Thyroid gland (tissue), 4 donors: ENCODE measurements around the gene KBTBD2. TPM values are rescaled to one million over a fixed set of nuclear protein-coding genes. Genes with fewer than 3 reads are reported as not detected.

Experiments
- DNase-seq, 2 donors: peaks; one replicate each; pipeline ENCODE4 v3.0.0-alpha.2; 2019
- H3K27ac ChIP-seq, 3 donors: fragments of 200-600 bp; sonication (generic); 1 replicate in 2 of 3; 2 replicates in 1 of 3; pipeline ENCODE4 v1.5.1; 2016 to 2019; ENCODE audit warnings: mild to moderate bottlenecking in 1 of 3, moderate library complexity in 1 of 3
- H3K27me3 ChIP-seq: fragments of 200-600 bp; sonication (generic); one replicate; pipeline ENCODE4 v1.5.1; 2019
- H3K36me3 ChIP-seq, 2 donors: fragments of 200-600 bp; sonication (generic); one replicate each; pipeline ENCODE4 v1.5.1; 2016 to 2019
- H3K4me1 ChIP-seq, 2 donors: fragments of 200-600 bp; sonication (generic); one replicate each; pipeline ENCODE4 v1.5.1; 2017 to 2019
- H3K4me3 ChIP-seq, 3 donors: fragments of 200-600 bp; sonication (generic); replicated peaks in 1 of 3; 1 replicate in 2 of 3; 2 replicates in 1 of 3; pipeline ENCODE4 v1.5.1; 2016; ENCODE audit warnings: mild to moderate bottlenecking in 1 of 3
- H3K9me3 ChIP-seq: fragments of 200-600 bp; sonication (generic); one replicate; pipeline ENCODE4 v1.5.1; 2017
- POLR2A ChIP-seq, 2 donors: fragments of 450-650 bp; IDR thresholded peaks; one replicate each; pipeline ENCODE4 v1.6.1; 2017; ENCODE audit warnings: antibody characterized with exemption in 2 of 2, mild to moderate bottlenecking in 2 of 2, moderate library complexity in 1 of 2
- WGBS, 2 donors: methylation state at CpG; one replicate each; pipeline ENCODE4 v1.1.5; 2017; 5-methylcytosine and 5-hydroxymethylcytosine counted together
- intact Hi-C: fragments of 100-400 bp; cut with DNase I; formaldehyde crosslinking; loops from one replicate; pipeline ENCODE4 v1.15.1; 2023
- total RNA-seq, 4 donors: library from RNA; depleted of rRNA; stranded (reverse); fragments of >200 nt; gene quantifications; one replicate each; pipeline ENCODE4 v1.2.3, GENCODE V29; 2016
- TF ChIP-seq, protein P1 (sequence below), 6 experiments: fragments of 200-600 bp in 3 of 6; fragments of 450-650 bp in 3 of 6; sonication (generic) in 3 of 6; IDR thresholded peaks; one replicate each; pipeline ENCODE4 v1.5.1; 2016 to 2019; ENCODE audit warnings: antibody characterized with exemption in 6 of 6, mild to moderate bottlenecking in 2 of 6, inconsistent platforms in 1 of 6, moderate library complexity in 1 of 6

The KBTBD2 gene
- total RNA-seq, 4 donors from 2014 or later: 35.1 to 49.8 (median 42.5) TPM

DNA sequence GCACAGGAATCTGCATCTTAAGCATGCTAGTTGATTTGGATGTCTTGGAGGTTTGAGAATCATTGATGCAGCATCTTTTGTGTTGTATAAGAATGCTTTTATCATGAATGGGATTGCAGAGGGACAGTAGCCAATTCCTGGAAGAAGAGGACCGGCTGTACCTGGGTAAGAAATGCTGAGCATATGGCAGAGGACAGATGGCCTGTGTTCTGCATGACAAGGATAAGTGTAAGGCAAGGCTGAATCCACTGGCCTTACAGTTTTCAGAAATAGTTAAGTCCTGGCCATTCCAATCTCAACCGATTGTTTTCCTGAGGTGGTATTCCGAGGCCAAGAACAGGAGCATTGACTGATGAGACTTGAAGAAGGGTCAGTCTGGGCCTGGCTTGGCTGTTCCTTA, 24.4 kb upstream of the KBTBD2 start:
- H3K36me3 ChIP-seq: peaks cover 0 to 15% of the 10 kb centered on the region in 2 donors
- no peak for TF ChIP-seq POLR2A (IDR thresholded peaks at IDR 0.05)
- TF ChIP-seq, protein P1, sequence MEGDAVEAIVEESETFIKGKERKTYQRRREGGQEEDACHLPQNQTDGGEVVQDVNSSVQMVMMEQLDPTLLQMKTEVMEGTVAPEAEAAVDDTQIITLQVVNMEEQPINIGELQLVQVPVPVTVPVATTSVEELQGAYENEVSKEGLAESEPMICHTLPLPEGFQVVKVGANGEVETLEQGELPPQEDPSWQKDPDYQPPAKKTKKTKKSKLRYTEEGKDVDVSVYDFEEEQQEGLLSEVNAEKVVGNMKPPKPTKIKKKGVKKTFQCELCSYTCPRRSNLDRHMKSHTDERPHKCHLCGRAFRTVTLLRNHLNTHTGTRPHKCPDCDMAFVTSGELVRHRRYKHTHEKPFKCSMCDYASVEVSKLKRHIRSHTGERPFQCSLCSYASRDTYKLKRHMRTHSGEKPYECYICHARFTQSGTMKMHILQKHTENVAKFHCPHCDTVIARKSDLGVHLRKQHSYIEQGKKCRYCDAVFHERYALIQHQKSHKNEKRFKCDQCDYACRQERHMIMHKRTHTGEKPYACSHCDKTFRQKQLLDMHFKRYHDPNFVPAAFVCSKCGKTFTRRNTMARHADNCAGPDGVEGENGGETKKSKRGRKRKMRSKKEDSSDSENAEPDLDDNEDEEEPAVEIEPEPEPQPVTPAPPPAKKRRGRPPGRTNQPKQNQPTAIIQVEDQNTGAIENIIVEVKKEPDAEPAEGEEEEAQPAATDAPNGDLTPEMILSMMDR (IDR thresholded peaks at IDR 0.05): no peak
- 90 to 94% methylated on average over 3 of the region's 3 CpGs for WGBS, 2 donors
- DNase-seq: no peak
- H3K4me1 ChIP-seq: no peaks in the 10 kb centered on the region
- no peak overlapping the region for H3K27ac ChIP-seq
- H3K9me3 ChIP-seq: no peaks in the 10 kb centered on the region
- intact Hi-C loops: no loop called here
- H3K27me3 ChIP-seq: no peaks in the 10 kb centered on the region
- H3K4me3 ChIP-seq: no peak overlapping the region

DNA sequence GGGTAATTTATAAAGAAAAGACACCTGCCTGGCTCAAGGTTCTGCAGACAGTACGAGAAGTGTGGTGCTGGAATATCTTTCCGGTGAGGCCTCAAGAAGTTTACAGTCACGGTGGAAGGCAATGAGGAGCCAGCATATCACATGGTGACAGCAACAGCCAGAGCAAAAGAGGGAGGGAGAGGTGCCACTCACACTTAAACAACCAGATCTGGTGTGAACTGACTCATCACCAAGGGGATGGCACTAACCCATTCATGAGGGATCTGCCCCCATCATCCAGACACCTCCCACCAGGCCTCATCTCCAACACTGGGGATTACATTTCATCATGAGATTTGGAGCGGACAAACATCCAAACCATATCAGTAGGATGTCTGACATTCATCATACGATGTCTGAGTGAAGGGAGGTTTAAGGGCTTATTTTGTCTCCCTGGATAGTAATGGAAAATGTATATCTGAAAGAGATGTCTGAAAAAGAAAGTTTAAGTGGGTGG, 23.5 kb upstream of the KBTBD2 start:
- H3K27ac ChIP-seq: no peak overlapping the region
- 97 to 98% methylated on average over 5 of the region's 5 CpGs for WGBS, 2 donors
- H3K36me3 ChIP-seq: peaks cover 0 to 15% of the 10 kb centered on the region in 2 donors
- no peak overlapping the region for H3K4me3 ChIP-seq
- no peaks in the 10 kb centered on the region for H3K4me1 ChIP-seq
- no peak for DNase-seq
- no peaks in the 10 kb centered on the region for H3K9me3 ChIP-seq
- intact Hi-C loops: no loop called here
- H3K27me3 ChIP-seq: no peaks in the 10 kb centered on the region
- TF ChIP-seq POLR2A (IDR thresholded peaks at IDR 0.05): no peak
- TF ChIP-seq, protein P1 (IDR thresholded peaks at IDR 0.05): no peak

DNA sequence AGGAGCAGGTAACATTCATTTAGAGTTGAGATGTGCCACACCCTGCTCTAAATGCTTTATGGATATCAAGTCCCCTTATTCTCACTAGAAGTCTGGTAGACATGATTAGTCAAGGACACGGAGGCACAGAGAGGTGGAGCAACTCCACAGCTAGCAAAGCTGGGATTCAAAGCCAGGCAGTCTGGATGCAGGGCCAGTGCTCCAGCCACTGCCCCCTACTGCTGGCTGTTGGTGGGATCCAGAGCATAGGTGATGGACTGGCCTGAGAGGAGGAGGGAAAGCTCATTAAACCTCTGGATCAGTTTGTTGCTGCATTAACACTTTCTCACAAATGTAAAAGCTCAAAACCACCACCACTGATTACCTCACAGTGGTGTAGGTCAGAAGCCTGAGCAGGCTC, 22.6 kb upstream of the KBTBD2 start:
- intact Hi-C loops: no loop called here
- H3K9me3 ChIP-seq: no peaks in the 10 kb centered on the region
- no peak overlapping the region for H3K27ac ChIP-seq
- no peak for DNase-seq
- WGBS, 2 donors: 88 to 93% methylated on average over 1 of the region's 1 CpG
- no peaks in the 10 kb centered on the region for H3K27me3 ChIP-seq
- TF ChIP-seq POLR2A (IDR thresholded peaks at IDR 0.05): no peak
- TF ChIP-seq, protein P1 (IDR thresholded peaks at IDR 0.05): no peak
- no peak overlapping the region for H3K4me3 ChIP-seq
- H3K36me3 ChIP-seq: peaks cover 0 to 15% of the 10 kb centered on the region in 2 donors
- no peaks in the 10 kb centered on the region for H3K4me1 ChIP-seq

DNA sequence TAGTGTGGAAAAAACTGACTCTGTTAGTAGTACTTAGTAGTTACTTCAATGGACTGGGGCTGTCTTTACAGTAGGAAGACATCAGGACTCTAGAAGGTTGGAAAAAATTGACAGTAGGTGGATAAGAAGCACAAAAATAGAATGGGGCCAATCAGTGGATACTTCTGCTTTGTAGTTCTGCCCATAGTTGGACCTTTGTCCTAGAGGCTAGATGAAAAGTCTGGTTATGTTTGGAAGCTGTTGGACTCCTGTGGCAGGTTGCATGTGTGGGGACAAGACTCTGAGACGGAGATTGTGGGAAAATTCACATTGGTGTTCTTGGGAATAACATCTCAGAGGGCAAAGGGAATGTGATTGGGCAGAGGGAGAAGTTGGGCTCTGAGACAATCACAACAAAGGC, 18.6 kb upstream of the KBTBD2 start:
- no peaks in the 10 kb centered on the region for H3K27me3 ChIP-seq
- intact Hi-C loops: no loop called here
- H3K4me1 ChIP-seq: peaks cover 0 to 2% of the 10 kb centered on the region in 2 donors
- DNase-seq: no peak
- no peak overlapping the region for H3K27ac ChIP-seq
- no peak overlapping the region for H3K4me3 ChIP-seq
- no peaks in the 10 kb centered on the region for H3K9me3 ChIP-seq
- no peaks in the 10 kb centered on the region for H3K36me3 ChIP-seq
- 79 to 93% methylated on average over 1 of the region's 1 CpG for WGBS, 2 donors
- TF ChIP-seq, protein P1 (IDR thresholded peaks at IDR 0.05): no peak
- no peak for TF ChIP-seq POLR2A (IDR thresholded peaks at IDR 0.05)

DNA sequence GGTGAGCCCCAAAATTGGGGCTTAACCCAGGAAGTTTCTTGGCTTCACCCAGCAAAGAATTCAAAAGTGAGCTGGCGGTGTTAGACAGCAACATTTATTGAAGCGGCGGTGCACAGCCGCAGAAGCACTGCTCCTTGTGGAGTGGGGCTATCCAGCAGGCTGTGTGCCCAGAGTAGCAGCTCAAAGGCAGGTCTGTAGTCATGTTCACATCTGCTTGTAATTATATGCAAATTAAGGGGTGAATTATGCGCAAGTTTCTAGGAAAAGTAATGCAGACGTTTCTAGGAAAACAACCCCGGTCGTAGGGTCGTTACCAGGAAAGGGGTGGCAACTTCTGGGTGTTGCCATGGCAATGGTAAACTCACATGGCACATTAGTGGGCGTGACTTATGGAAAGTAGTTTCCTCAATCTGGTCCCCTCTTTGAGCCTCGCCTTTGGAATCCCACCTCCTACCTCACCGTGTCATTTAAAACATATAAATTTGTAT, 13.7 kb upstream of the KBTBD2 start:
- peak; percentile 32 to 51 for DNase-seq
- Histone ChIP-seq H3K4me3 (no peak overlapping the region), H3K4me1 (peaks cover 0 to 5% of the 10 kb centered on the region in 2 donors), H3K27ac (no peak overlapping the region), H3K9me3 (no peaks in the 10 kb centered on the region), H3K27me3 (no peaks in the 10 kb centered on the region), H3K36me3 (no peaks in the 10 kb centered on the region)
- intact Hi-C loops: no loop called here
- TF ChIP-seq, protein P1 (IDR thresholded peaks at IDR 0.05): no peak
- no peak for TF ChIP-seq POLR2A (IDR thresholded peaks at IDR 0.05)
- WGBS, 2 donors: 16 to 19% methylated on average over 12 of the region's 12 CpGs
